Left lobe of liver (tissue), 2 donors: ENCODE measurements around the gene LEKR1. TPM values are rescaled to one million over a fixed set of nuclear protein-coding genes. Genes with fewer than 3 reads are reported as not detected.

Source experiments
- ATAC-seq: fragments of 200-7000 bp; cut with Tn5 transposase; one replicate; pipeline ENCODE4 v1.9.1; 2020; ENCODE audit warnings: mild to moderate bottlenecking, moderate library complexity
- DNase-seq: peaks from one replicate; pipeline ENCODE4 v3.0.0-alpha.2; 2020; ENCODE audit warnings: low spot score
- total RNA-seq: library from RNA; stranded (reverse); gene quantifications from one replicate; pipeline ENCODE4 v1.2.1, GENCODE V29; 2021
- donor health status: DM: no; HTN: no; CAD: no; lungs with moderate emphysema.
- donor health status: DM: no; HTN: yes; CAD: no.

The LEKR1 gene
- total RNA-seq, 1 donor from 2014 or later, result 0.58 TPM

DNA sequence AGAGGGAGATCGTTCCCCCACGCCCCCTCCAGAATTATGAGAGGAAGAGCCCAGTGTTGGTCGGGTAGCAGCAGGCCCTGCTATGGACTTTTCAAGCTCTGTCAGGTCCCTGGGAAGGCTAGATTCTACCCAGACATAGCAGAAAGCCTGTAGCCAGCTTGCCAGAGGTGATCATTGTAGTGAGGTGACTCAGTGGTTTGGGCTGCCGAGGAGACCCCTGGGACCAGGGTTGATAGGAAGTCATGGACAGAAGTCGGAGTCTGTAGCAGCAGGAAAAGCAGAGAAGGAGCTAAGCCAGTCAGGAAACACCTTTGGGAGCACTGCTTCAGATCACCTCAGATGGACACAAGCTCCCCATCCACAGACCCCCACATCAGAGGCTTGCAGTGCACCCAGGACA lies 266.1 kb downstream of the LEKR1 start:
- no peak for DNase-seq
- no peak for ATAC-seq

DNA sequence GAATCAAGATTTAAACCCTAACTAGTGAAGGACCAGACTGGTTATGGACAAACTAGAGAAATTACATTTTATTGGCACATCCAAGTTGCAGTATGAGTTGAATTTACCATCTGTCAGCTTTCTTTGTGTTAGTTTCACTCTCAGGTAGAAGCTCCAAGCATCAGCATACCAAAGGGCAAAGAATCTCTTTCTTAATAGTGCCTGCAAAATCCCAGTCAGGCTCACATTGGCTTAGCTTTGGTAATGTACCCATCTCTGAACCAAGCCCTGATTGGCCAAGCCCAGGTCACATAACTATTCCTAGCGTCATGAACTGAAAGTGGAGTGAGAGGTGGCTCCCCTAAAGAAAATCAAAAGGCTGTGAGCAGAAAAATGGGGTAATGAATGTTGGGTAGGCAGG lies 266.9 kb downstream of the LEKR1 start:
- ATAC-seq, result peak; percentile 38
- peak; percentile 70 for DNase-seq

DNA sequence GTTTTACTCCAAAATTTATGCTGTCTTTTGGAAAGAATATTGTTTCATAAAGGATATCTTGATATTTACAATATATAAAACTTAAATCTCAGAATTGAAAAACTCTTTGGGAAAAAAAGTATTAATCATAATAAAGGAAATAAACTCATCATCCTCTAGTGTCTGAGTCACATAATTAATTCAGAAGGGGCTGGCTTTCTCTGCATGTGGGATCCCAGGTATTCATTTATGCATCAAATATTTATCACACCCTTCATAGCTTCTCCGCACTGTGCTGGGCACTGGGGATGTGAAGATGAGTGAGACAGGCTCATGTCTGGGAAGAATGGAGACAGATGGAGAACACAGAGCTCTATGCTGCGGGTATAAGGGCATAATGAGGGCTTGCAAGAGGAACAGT lies 268.1 kb downstream of the LEKR1 start:
- ATAC-seq, result no peak
- DNase-seq, result no peak

DNA sequence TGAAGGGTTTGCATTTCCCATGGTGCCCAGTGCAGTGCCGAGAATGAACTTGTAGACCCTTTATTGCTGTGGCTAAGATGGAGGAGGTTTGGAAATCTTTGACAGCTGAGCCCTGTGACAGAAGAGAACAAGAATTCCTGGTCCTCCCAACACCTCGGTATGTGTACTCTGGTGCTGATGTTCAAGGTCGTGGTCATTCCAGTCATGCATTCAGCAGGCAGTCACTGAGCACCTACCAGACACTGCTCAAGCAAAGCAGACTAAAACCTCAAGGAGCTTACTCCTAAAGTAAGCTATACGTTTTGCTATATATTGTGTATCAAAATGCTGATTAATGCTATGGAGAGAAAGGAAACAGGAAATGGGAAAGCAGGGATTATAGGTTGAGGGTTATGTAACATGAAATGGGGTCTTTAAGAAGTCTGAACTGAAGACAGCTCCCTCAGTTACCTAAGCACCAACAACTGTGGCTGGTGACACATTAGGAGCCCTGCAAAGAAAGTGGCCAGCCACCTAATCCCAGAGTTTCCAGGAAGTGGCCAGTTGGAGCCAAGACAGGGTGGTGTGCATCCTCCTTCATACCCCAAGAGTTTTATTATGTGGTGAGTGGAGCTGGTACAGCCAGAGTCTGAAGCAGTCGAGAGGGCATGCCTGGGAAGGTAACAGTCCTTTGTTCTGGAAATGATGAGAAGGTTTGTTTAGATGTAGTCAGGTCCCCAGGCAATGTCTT lies 268.8 kb downstream of the LEKR1 start:
- no peak for DNase-seq
- ATAC-seq, result no peak

Other genes starting within 250 kb of the LEKR1 start
- 8.1 TPM for gene TIPARP, start 151.8 kb upstream of the LEKR1 start, total RNA-seq